C4-2B (cell line): Measurements from ENCODE around the gene SNRNP40.

Experiments
- CTCF ChIP-seq: fragments of 450-650 bp; conservative IDR thresholded peaks from 2 replicates; pipeline ENCODE4 v1.5.1; 2017; ENCODE audit warnings: mild to moderate bottlenecking
- ZFX ChIP-seq: fragments of 450-650 bp; IDR thresholded peaks from 2 replicates; pipeline ENCODE4 v1.6.1; 2017

DNA sequence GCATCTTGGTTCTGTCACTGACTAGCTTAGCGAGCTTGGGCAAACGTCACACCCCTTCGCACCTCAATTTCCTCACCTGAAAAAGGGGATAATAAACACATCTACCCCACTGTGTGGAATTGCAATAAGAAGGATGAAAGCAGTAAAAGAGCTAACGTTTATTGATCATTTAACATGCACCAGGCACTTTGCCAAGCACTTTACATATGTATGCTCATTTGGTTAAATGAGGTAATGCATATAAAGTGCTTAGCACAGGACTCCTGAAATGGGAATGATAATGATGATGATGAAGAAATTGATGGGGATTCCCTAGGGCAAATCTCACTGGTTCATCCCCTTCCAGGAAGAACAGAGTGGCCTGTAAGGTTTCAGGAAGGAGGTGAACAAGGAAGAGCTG lies 61.7 kb downstream of the SNRNP40 start:
- TF ChIP-seq CTCF (no peak), ZFX (no peak)
